Sigmoid colon (tissue), 4 donors: Measurements from ENCODE around the gene PLCH2.

Experiments used
- CTCF ChIP-seq, 4 experiments: fragments of 450-650 bp in 3 of 4; fragments of 200-600 bp in 1 of 4; IDR thresholded peaks; one replicate each; pipeline ENCODE4 v1.5.1; 2016 to 2019; ENCODE audit warnings: antibody characterized with exemption in 4 of 4, mild to moderate bottlenecking in 3 of 4, moderate library complexity in 2 of 4
- EP300 ChIP-seq, 4 donors: sonication (generic); formaldehyde crosslinking; IDR thresholded peaks; one replicate each; pipeline ENCODE4 v1.6.1; 2017; ENCODE audit warnings: antibody characterized with exemption in 4 of 4

GRCh38 chr1:2507744-2508155, 31.7 kb downstream of the PLCH2 start:
- TF ChIP-seq EP300 (IDR thresholded peaks at IDR 0.05), result no peak
- no peak for TF ChIP-seq CTCF (IDR thresholded peaks at IDR 0.05)
